Vagina (tissue), 2 donors: ENCODE results near the gene NCCRP1.

Experiments
- POLR2A ChIP-seq, 2 donors: fragments of 450-650 bp; IDR thresholded peaks; one replicate each; pipeline ENCODE4 v1.6.1; 2017; ENCODE audit warnings: antibody characterized with exemption in 2 of 2, mild to moderate bottlenecking in 2 of 2, moderate library complexity in 2 of 2
- POLR2AphosphoS5 ChIP-seq, 2 donors: sonication (generic); formaldehyde crosslinking; IDR thresholded peaks; one replicate each; pipeline ENCODE4 v1.9.0; 2017; ENCODE audit warnings: antibody characterized with exemption in 2 of 2, mild to moderate bottlenecking in 2 of 2, low read depth in 1 of 2; ENCODE audit not compliant: insufficient read depth in 1 of 2
- TF ChIP-seq, protein P1 (sequence below), 3 experiments: fragments of 450-650 bp in 2 of 3; fragments of 200-600 bp in 1 of 3; sonication (generic) in 1 of 3; IDR thresholded peaks; one replicate each; pipeline ENCODE4 v1.5.1; 2017 to 2019; ENCODE audit warnings: antibody characterized with exemption in 3 of 3, mild to moderate bottlenecking in 2 of 3, moderate library complexity in 2 of 3

- TF ChIP-seq, protein P1, sequence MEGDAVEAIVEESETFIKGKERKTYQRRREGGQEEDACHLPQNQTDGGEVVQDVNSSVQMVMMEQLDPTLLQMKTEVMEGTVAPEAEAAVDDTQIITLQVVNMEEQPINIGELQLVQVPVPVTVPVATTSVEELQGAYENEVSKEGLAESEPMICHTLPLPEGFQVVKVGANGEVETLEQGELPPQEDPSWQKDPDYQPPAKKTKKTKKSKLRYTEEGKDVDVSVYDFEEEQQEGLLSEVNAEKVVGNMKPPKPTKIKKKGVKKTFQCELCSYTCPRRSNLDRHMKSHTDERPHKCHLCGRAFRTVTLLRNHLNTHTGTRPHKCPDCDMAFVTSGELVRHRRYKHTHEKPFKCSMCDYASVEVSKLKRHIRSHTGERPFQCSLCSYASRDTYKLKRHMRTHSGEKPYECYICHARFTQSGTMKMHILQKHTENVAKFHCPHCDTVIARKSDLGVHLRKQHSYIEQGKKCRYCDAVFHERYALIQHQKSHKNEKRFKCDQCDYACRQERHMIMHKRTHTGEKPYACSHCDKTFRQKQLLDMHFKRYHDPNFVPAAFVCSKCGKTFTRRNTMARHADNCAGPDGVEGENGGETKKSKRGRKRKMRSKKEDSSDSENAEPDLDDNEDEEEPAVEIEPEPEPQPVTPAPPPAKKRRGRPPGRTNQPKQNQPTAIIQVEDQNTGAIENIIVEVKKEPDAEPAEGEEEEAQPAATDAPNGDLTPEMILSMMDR (IDR thresholded peaks at IDR 0.05), result no peak
- TF ChIP-seq POLR2AphosphoS5 (IDR thresholded peaks at IDR 0.05; ENCODE audit: insufficient read depth in 1 of 2, low read depth in 1 of 2), result no peak
- no peak for TF ChIP-seq POLR2A (IDR thresholded peaks at IDR 0.05)
Measured at GRCh38 chr19:39203372-39204341, 6.9 kb downstream of the NCCRP1 start, which contains the start of gene SYCN.
